ENCODE results near the gene HLA-A. TPM values are rescaled to one million over a fixed set of nuclear protein-coding genes. Genes with fewer than 3 reads are reported as not detected.

HLA-A gene
- total RNA-seq, 1 experiment from 2014 or later, result 451 TPM

DNA sequence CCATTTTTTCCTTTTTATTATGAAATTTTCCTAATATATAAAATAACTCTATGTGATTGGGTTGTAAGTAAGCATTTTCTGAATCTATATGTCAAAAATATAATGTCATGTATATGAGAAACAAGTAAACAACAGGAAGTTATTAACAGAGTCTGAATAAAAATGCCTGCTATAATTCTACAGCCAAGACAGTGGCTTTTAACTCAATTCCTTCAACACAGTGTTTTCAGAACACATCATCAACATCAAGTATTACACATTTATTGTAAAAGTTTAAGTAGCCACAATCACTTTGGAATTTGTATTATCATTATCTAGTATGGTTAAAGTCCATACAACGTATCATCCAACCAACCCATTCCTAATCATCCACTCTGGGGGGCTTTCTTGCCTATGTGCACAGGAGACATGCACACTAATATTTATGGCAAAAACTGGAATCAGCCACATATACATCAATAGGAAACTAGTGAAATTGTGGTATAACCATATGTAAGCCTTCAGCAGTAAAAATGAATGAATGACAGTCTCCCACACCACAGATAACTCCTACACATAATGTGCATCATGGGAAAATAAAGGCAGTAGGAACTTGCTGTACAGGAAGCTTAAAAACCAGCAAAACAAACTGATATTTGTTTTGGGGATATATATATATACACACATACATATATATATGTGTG is 6.9 kb upstream of the HLA-A start:
- H3K27ac Mint-ChIP-seq (ENCODE audit: unreplicated experiment), result no peak overlapping the region
- no peaks in the 10 kb centered on the region for H3K9me3 Mint-ChIP-seq (ENCODE audit: low read depth, unreplicated experiment)
- CTCF ChIA-PET, result no interaction called here
- no TSS peak for BruUV-seq (replicated peaks)
- H3K4me3 Mint-ChIP-seq (ENCODE audit: low read depth, unreplicated experiment), result no peak overlapping the region
- no peaks in the 10 kb centered on the region for H3K36me3 Mint-ChIP-seq (ENCODE audit: insufficient read depth, unreplicated experiment)
- TF ChIP-seq, protein P1, sequence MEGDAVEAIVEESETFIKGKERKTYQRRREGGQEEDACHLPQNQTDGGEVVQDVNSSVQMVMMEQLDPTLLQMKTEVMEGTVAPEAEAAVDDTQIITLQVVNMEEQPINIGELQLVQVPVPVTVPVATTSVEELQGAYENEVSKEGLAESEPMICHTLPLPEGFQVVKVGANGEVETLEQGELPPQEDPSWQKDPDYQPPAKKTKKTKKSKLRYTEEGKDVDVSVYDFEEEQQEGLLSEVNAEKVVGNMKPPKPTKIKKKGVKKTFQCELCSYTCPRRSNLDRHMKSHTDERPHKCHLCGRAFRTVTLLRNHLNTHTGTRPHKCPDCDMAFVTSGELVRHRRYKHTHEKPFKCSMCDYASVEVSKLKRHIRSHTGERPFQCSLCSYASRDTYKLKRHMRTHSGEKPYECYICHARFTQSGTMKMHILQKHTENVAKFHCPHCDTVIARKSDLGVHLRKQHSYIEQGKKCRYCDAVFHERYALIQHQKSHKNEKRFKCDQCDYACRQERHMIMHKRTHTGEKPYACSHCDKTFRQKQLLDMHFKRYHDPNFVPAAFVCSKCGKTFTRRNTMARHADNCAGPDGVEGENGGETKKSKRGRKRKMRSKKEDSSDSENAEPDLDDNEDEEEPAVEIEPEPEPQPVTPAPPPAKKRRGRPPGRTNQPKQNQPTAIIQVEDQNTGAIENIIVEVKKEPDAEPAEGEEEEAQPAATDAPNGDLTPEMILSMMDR (IDR thresholded peaks at IDR 0.05; ENCODE audit: unreplicated experiment), result no peak
- H3K27me3 Mint-ChIP-seq (ENCODE audit: unreplicated experiment), result no peaks in the 10 kb centered on the region
- no peak for DNase-seq
- H3K4me1 Mint-ChIP-seq (ENCODE audit: low read depth, unreplicated experiment), result no peaks in the 10 kb centered on the region
- intact Hi-C loops (cut with micrococcal nuclease; ENCODE audit: unreplicated experiment), result no loop called here

DNA sequence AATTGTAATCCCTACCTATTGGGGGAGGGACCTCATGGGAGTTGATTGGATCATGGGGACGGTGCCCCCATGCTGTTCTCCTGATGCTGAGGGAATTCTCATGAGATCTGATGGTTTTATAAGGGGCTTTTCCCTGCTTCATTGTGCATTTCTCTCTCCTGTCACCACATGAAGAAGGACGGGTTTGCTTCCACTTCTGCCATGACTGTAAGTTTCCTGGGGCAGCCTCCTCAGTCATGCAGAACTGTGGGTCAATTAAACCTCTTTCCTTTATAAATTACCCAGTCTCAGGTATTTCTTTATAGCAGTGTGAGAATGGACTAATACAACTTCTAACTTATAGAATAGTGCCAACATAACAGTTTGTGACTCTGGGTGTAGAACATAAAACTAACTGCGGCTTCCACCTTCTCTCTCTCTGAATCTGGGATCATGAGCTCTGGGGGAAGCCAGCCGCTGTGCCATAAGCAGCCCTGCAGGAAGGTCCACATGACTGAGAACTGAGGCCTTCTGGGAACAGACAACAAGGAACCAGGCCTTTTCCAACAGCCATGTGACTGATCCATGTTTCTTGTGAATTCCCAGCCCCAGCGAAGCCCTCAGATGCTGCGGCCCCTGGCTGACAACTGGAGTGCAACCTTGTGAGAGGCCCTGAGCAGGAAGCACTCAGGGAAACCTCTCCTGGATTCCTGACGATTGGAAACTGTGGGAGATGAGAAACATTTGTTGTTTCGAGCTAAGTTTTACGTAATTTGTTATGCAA is 3.4 kb upstream of the HLA-A start:
- TF ChIP-seq, protein P1 (IDR thresholded peaks at IDR 0.05; ENCODE audit: unreplicated experiment), result no peak
- BruUV-seq (replicated peaks), result no TSS peak
- Mint-ChIP-seq H3K27ac (ENCODE audit: unreplicated experiment) (no peak overlapping the region), H3K4me1 (ENCODE audit: low read depth, unreplicated experiment) (peaks cover 14% of the 10 kb centered on the region), H3K4me3 (ENCODE audit: low read depth, unreplicated experiment) (no peak overlapping the region), H3K36me3 (ENCODE audit: insufficient read depth, unreplicated experiment) (peaks cover 21% of the 10 kb centered on the region), H3K9me3 (ENCODE audit: low read depth, unreplicated experiment) (no peaks in the 10 kb centered on the region), H3K27me3 (ENCODE audit: unreplicated experiment) (no peaks in the 10 kb centered on the region)
- no peak for DNase-seq
- intact Hi-C loops (cut with micrococcal nuclease; ENCODE audit: unreplicated experiment), result loop anchor here (2.0 kb wide), 1 partner anchor 56 kb away; no protein-coding TSS in a partner anchor
- CTCF ChIA-PET, result no interaction called here

GRCh38 chr6:29941016-29941415 is 1.3 kb upstream of the HLA-A start:
- TF ChIP-seq, protein P1 (IDR thresholded peaks at IDR 0.05; ENCODE audit: unreplicated experiment), result no peak
- Mint-ChIP-seq H3K27ac (ENCODE audit: unreplicated experiment) (peak overlapping the region; percentile 98), H3K36me3 (ENCODE audit: insufficient read depth, unreplicated experiment) (peaks cover 28% of the 10 kb centered on the region), H3K27me3 (ENCODE audit: unreplicated experiment) (no peaks in the 10 kb centered on the region), H3K4me3 (ENCODE audit: low read depth, unreplicated experiment) (peak overlapping the region; percentile 89), H3K9me3 (ENCODE audit: low read depth, unreplicated experiment) (no peaks in the 10 kb centered on the region), H3K4me1 (ENCODE audit: low read depth, unreplicated experiment) (peaks cover 22% of the 10 kb centered on the region)
- BruUV-seq (replicated peaks), result no TSS peak
- DNase-seq, result no peak
- intact Hi-C loops (cut with micrococcal nuclease; ENCODE audit: unreplicated experiment), result no loop called here
- CTCF ChIA-PET, result no interaction called here

- Mint-ChIP-seq H3K36me3 (ENCODE audit: insufficient read depth, unreplicated experiment) (peaks cover 31% of the 10 kb centered on the region), H3K27ac (ENCODE audit: unreplicated experiment) (peak overlapping the region; percentile 98), H3K4me1 (ENCODE audit: low read depth, unreplicated experiment) (peaks cover 26% of the 10 kb centered on the region), H3K4me3 (ENCODE audit: low read depth, unreplicated experiment) (peak overlapping the region; percentile 89), H3K9me3 (ENCODE audit: low read depth, unreplicated experiment) (no peaks in the 10 kb centered on the region), H3K27me3 (ENCODE audit: unreplicated experiment) (no peaks in the 10 kb centered on the region)
- TF ChIP-seq, protein P1 (IDR thresholded peaks at IDR 0.05; ENCODE audit: unreplicated experiment), result no peak
- no peak for DNase-seq
- no TSS peak for BruUV-seq (replicated peaks)
- intact Hi-C loops (cut with micrococcal nuclease; ENCODE audit: unreplicated experiment), result no loop called here
- CTCF ChIA-PET, result no interaction called here
Measured at GRCh38 chr6:29941471-29941870, 861 bp upstream of the HLA-A start.

Data from Calu3 (cell line).